ENCODE results near the gene UBASH3B. TPM values are rescaled to one million over a fixed set of nuclear protein-coding genes. Genes with fewer than 3 reads are reported as not detected.
A peak's percentile ranks its signal among the peaks of the same experiment; 100 is the strongest.

The UBASH3B gene
- total RNA-seq, 1 donor from 2014 or later = 6.7 TPM

DNA sequence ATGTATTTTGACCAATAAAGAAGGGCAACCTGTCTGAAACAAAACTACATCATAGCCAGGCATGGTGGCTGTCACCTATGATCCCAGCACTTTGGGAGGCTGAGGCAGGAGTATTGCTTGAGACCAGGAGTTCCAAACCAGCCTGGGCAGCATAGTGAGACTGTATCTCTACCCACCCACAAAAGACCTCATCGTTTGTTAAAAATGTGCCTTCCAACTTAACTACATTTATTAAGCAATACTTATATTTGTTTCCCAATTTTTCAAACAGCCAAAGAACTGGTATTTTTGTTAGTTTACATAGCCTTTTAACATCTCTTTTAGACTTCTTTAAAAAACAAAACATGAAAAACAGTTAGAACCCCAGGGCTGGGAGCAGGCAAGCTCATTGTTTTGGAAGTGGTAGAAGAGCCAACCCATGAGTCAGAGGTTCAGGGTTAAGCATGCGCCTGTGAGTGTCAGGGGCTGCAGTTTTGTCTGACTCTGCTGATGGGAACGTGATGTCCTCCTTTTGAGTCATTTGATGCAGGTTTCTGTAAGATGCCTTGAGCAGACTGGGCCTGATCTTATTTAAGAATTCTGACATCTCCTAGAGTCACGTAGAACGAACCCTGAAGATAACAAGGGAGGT, 128.9 kb downstream of the UBASH3B start:
- no peaks in the 10 kb centered on the region for H3K9me3 Mint-ChIP-seq (ENCODE audit: unreplicated experiment)
- TF ChIP-seq, protein P1, sequence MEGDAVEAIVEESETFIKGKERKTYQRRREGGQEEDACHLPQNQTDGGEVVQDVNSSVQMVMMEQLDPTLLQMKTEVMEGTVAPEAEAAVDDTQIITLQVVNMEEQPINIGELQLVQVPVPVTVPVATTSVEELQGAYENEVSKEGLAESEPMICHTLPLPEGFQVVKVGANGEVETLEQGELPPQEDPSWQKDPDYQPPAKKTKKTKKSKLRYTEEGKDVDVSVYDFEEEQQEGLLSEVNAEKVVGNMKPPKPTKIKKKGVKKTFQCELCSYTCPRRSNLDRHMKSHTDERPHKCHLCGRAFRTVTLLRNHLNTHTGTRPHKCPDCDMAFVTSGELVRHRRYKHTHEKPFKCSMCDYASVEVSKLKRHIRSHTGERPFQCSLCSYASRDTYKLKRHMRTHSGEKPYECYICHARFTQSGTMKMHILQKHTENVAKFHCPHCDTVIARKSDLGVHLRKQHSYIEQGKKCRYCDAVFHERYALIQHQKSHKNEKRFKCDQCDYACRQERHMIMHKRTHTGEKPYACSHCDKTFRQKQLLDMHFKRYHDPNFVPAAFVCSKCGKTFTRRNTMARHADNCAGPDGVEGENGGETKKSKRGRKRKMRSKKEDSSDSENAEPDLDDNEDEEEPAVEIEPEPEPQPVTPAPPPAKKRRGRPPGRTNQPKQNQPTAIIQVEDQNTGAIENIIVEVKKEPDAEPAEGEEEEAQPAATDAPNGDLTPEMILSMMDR (IDR thresholded peaks at IDR 0.05; ENCODE audit: partially characterized antibody, unreplicated experiment) = no peak
- H3K27me3 Mint-ChIP-seq (ENCODE audit: unreplicated experiment) = no peaks in the 10 kb centered on the region
- H3K4me1 Mint-ChIP-seq (ENCODE audit: low read depth, unreplicated experiment) = peaks cover 27% of the 10 kb centered on the region
- no peak for DNase-seq
- no peak overlapping the region for H3K27ac Mint-ChIP-seq (ENCODE audit: unreplicated experiment)
- no peak overlapping the region for H3K4me3 Mint-ChIP-seq (ENCODE audit: unreplicated experiment)
- no peaks in the 10 kb centered on the region for H3K36me3 Mint-ChIP-seq (ENCODE audit: unreplicated experiment)

DNA sequence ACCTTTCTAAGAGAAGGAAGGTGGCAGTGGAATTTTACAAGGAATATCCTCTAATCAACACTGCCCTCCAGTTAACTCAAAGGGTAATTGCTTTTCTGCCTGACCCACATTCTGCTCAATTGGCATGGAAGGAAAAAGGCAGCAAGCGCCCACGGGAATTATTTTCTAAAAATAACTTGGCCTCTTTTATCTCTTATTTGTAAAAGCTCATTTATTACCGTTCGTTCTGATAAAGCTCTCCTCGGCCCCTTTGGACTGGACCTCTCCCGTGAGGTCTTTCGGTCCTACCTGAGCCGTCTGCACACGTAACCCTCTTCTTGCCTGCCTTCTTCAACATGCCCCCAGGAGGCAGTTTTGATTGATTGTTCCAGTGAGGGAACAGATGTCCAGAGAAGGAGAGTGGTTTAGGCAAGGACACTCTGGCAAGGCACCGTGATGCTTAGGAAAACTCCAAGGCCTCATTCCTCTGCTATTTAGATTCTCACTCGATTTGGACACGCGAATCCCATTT, 129.6 kb downstream of the UBASH3B start:
- no peak for DNase-seq
- Mint-ChIP-seq H3K27ac (ENCODE audit: unreplicated experiment) (no peak overlapping the region), H3K4me3 (ENCODE audit: unreplicated experiment) (no peak overlapping the region), H3K9me3 (ENCODE audit: unreplicated experiment) (no peaks in the 10 kb centered on the region), H3K4me1 (ENCODE audit: low read depth, unreplicated experiment) (peaks cover 22% of the 10 kb centered on the region), H3K27me3 (ENCODE audit: unreplicated experiment) (no peaks in the 10 kb centered on the region), H3K36me3 (ENCODE audit: unreplicated experiment) (no peaks in the 10 kb centered on the region)
- TF ChIP-seq, protein P1 (IDR thresholded peaks at IDR 0.05; ENCODE audit: partially characterized antibody, unreplicated experiment) = no peak

DNA sequence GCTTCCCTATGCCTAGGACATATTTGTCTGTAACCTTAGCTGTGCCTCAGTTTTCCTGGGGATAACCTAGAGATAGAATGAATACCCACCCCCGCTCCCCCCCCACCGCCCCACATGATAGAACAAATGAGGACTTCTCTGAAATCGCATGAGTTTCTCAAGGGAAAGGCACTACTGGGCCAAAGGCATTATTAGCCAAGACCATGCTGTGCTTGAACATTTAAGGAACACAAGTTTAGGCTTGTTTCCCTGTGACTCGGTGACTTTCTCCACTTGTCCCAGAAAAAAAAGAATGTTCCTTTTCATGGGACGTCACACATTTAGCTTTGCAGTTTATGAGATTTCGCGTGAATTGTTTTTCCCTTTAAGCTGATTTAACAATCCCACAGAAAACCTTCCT, 131.4 kb downstream of the UBASH3B start:
- no peaks in the 10 kb centered on the region for H3K36me3 Mint-ChIP-seq (ENCODE audit: unreplicated experiment)
- H3K4me1 Mint-ChIP-seq (ENCODE audit: low read depth, unreplicated experiment) = peaks cover 10% of the 10 kb centered on the region
- no peaks in the 10 kb centered on the region for H3K27me3 Mint-ChIP-seq (ENCODE audit: unreplicated experiment)
- H3K4me3 Mint-ChIP-seq (ENCODE audit: unreplicated experiment) = no peak overlapping the region
- TF ChIP-seq, protein P1 (IDR thresholded peaks at IDR 0.05; ENCODE audit: partially characterized antibody, unreplicated experiment) = no peak
- DNase-seq = no peak
- H3K27ac Mint-ChIP-seq (ENCODE audit: unreplicated experiment) = no peak overlapping the region
- no peaks in the 10 kb centered on the region for H3K9me3 Mint-ChIP-seq (ENCODE audit: unreplicated experiment)

DNA sequence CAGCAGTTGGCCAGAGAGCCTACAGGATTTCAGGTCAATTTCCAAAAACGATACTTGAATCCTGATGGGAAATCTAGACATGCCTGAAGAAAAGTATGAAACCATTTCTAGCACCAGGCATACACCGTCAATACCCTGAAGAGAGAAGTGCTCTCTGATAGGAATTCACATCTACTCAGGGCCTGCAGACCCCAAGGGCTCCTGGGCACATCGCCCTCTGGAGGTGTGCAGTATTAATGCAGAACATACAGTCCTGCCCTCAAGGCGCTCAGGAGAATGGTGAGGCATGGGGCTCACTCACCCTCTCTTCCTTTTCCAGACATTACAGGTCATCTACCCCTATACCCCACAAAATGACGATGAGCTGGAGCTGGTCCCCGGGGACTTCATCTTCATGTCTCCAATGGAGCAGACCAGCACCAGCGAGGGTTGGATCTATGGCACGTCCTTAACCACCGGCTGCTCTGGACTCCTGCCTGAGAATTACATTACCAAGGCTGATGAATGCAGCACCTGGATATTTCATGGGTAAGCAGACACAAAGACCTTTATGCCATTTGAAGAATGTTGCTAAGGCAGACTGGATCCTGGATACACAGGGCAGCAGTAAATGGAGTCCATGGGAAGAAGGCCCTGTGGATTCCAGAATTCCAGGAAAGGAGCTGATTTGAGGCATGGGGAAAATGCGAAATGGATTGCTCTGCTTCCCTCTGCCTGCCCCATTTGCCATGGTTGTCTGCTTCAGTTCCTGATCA, 133.4 kb downstream of the UBASH3B start:
- Mint-ChIP-seq H3K4me3 (ENCODE audit: unreplicated experiment) (no peak overlapping the region), H3K27me3 (ENCODE audit: unreplicated experiment) (no peaks in the 10 kb centered on the region), H3K4me1 (ENCODE audit: low read depth, unreplicated experiment) (peaks cover 10% of the 10 kb centered on the region), H3K27ac (ENCODE audit: unreplicated experiment) (no peak overlapping the region), H3K9me3 (ENCODE audit: unreplicated experiment) (no peaks in the 10 kb centered on the region), H3K36me3 (ENCODE audit: unreplicated experiment) (no peaks in the 10 kb centered on the region)
- TF ChIP-seq, protein P1 (IDR thresholded peaks at IDR 0.05; ENCODE audit: partially characterized antibody, unreplicated experiment) = peak; percentile 38
- DNase-seq = no peak

DNA sequence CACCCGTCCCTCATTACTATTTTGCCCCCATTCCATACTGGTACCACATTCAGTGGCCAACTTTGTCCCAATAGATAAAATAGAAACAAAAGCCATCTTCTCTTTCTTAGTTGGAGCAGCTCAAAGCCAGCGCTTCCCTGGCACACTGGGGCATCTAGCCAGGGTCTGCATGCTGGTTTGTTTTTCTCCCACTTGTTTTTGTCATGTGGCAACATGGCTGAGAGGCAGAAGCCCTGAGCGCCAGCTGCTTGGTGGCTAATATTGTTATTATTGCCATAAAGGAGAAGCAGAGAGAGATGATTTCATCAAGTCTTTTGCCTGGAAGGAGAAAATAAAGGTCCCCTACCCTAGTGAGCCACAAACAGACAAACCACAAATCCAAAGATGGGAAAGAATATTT, 134.4 kb downstream of the UBASH3B start:
- H3K4me1 Mint-ChIP-seq (ENCODE audit: low read depth, unreplicated experiment) = peaks cover 6% of the 10 kb centered on the region
- H3K9me3 Mint-ChIP-seq (ENCODE audit: unreplicated experiment) = no peaks in the 10 kb centered on the region
- H3K27me3 Mint-ChIP-seq (ENCODE audit: unreplicated experiment) = no peaks in the 10 kb centered on the region
- no peaks in the 10 kb centered on the region for H3K36me3 Mint-ChIP-seq (ENCODE audit: unreplicated experiment)
- TF ChIP-seq, protein P1 (IDR thresholded peaks at IDR 0.05; ENCODE audit: partially characterized antibody, unreplicated experiment) = no peak
- DNase-seq = no peak
- no peak overlapping the region for H3K27ac Mint-ChIP-seq (ENCODE audit: unreplicated experiment)
- no peak overlapping the region for H3K4me3 Mint-ChIP-seq (ENCODE audit: unreplicated experiment)

Data from glutamatergic neuron (in vitro differentiated cells).